Fibroblast of villous mesenchyme (primary cell): ENCODE data around the gene DEUP1. TPM values are rescaled to one million over a fixed set of nuclear protein-coding genes. Genes with fewer than 3 reads are reported as not detected.
A peak's percentile ranks its signal among the peaks of the same experiment; 100 is the strongest.

ENCODE experiments used
- DNase-seq: peaks from one replicate; pipeline ENCODE4 v3.0.0-alpha.2; 2010; ENCODE audit warnings: low read depth
- H3K4me3 ChIP-seq: 2 replicates; pipeline ENCODE4 v1.5.1; 2011; ENCODE audit warnings: low read depth, mild to moderate bottlenecking, low read length
- CTCF ChIP-seq: IDR thresholded peaks from 2 replicates; pipeline ENCODE4 v1.5.1; 2012; ENCODE audit warnings: low read depth, mild to moderate bottlenecking, low read length; ENCODE audit not compliant: insufficient read depth
- total RNA-seq: library from RNA; depleted of rRNA; stranded (reverse); fragments of >200 nt; gene quantifications from 2 replicates; pipeline ENCODE4 v1.2.3, GENCODE V29; 2012

Gene DEUP1
- total RNA-seq, 1 donor, result not detected

DNA sequence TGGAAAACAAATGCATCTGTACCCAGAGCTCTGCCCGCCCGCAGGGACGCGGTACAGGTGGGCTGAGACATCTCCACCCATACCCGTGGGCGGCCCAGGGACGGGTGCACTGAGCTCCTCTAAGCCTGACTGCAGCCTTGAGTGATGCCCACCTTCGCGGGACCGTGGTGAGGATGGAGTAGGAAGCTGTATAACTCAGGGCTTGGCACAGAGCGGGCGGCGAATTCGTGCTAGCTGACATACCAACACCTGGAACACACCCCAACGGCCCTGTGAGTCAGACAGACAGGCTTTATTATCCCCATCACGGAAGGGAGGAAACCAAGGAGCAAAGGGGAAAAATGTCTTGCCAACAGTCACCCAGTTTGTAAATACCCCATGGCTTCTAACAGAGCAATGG is 150.7 kb downstream of the DEUP1 start:
- no peak for DNase-seq
- no peak for TF ChIP-seq CTCF
- no peak overlapping the region for H3K4me3 ChIP-seq

- TF ChIP-seq CTCF, result no peak
Observed at GRCh38 chr11:93481696-93482095, 151.2 kb downstream of the DEUP1 start.

GRCh38 chr11:93482556-93482955 is 152.0 kb downstream of the DEUP1 start:
- H3K4me3 ChIP-seq, result no peak overlapping the region
- DNase-seq, result no peak
- TF ChIP-seq CTCF, result no peak

More at GRCh38 chr11:93481696-93482095, 151.2 kb downstream of the DEUP1 start:
- DNase-seq, result no peak
- H3K4me3 ChIP-seq, result no peak overlapping the region

DNA sequence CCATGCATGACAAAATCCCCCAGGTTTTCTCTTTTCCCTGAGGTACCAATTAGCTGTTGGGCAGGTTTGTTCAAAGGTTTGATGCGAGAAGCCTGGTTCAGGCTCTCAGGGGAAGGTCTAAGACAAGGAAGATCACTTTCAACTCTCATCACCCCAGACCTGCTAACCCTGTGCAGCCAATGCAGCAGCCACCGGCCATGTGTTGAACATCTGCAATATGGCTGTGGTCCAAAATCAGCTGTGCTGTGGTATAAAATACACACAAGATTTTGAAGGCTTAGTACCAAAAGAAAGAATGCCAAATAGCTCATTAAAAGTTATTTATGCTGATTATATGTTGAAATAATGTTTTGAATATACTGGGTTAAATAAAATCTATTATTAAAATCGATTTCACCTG is 154.2 kb downstream of the DEUP1 start:
- TF ChIP-seq CTCF, result no peak
- no peak overlapping the region for H3K4me3 ChIP-seq
- peak; percentile 92 for DNase-seq

DNA sequence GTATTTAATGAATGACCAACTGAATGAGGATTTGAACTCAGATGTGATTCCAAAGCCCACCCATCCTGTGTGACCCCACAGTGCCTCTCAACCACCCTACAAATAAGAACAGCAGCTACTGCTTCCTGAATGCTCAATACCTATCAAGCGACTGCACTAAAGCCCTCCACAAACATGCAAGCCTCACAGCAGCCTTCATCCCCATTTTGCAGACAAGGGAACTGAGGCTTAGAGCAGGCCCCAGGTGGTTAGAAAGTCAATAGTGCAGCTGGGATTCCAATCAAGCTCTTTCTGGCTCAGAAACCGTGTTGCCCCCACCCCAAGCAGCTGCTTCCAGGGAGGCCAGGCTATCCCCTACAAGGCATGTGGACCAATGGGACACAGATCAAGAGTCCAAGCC is 155.4 kb downstream of the DEUP1 start:
- DNase-seq, result no peak
- H3K4me3 ChIP-seq, result no peak overlapping the region
- TF ChIP-seq CTCF, result no peak

GRCh38 chr11:93487032-93487483 is 156.5 kb downstream of the DEUP1 start:
- DNase-seq, result peak; percentile 95
- no peak overlapping the region for H3K4me3 ChIP-seq
- no peak for TF ChIP-seq CTCF

Other genes with a start within 250 kb of the DEUP1 start
- gene SLC36A4, start 132.8 kb upstream of the DEUP1 start, total RNA-seq, result 11.9 and 13.4 TPM in 2 replicates
- gene SMCO4, start 212.6 kb downstream of the DEUP1 start, total RNA-seq, result 8.4 and 9.1 TPM in 2 replicates